PC-9 (cell line): ENCODE measurements around the gene TMEM88. TPM values are rescaled to one million over a fixed set of nuclear protein-coding genes. Genes with fewer than 3 reads are reported as not detected.
A peak's percentile ranks its signal among the peaks of the same experiment; 100 is the strongest.

Experiments
- BruUV-seq: library from RNA; stranded (reverse); fragments of 400-500 nt; replicated peaks from 2 replicates; lab custom pipeline; 2021; lab: Mats Ljungman, UMichigan
- CTCF ChIA-PET: fragments of 300-600 bp; sonication (Branson Sonifier 250); formaldehyde crosslinking; loops from one replicate; lab custom pipeline; 2022; ENCODE audit warnings: antibody characterized with exemption; lab: Charles Lee
- POLR2A ChIA-PET: fragments of 300-600 bp; sonication (Branson Sonifier 250); formaldehyde crosslinking; loops from one replicate; lab custom pipeline; 2022; ENCODE audit warnings: antibody characterized with exemption; ENCODE audit not compliant: unreplicated experiment; lab: Charles Lee
- DNase-seq, 2 experiments: peaks; one replicate each; pipeline versions ENCODE4 v3.0.0 to v3.0.0-alpha.2; 2015 to 2022; ENCODE audit warnings: mixed read lengths in 1 of 2
- H2AFZ ChIP-seq: fragments of 200-600 bp; sonication (generic); 2 replicates; pipeline ENCODE4 v1.8.1; 2017; ENCODE audit warnings: antibody characterized with exemption
- H3F3A ChIP-seq: fragments of 200-600 bp; sonication (generic); 2 replicates; pipeline ENCODE4 v1.8.1; 2017; ENCODE audit warnings: antibody characterized with exemption, mild to moderate bottlenecking, low read depth; ENCODE audit not compliant: insufficient read depth
- H3K27ac ChIP-seq: fragments of 200-600 bp; sonication (generic); 2 replicates; pipeline ENCODE4 v1.6.1; 2016; ENCODE audit warnings: mixed run types
- H3K27me3 ChIP-seq: fragments of 200-600 bp; sonication (generic); 2 replicates; pipeline ENCODE4 v1.6.1; 2016; ENCODE audit warnings: low read depth, mixed run types; ENCODE audit not compliant: insufficient read depth
- H3K36me3 ChIP-seq: fragments of 200-600 bp; sonication (generic); 2 replicates; pipeline ENCODE4 v1.6.1; 2016; ENCODE audit warnings: low read depth, mixed run types
- H3K4me1 ChIP-seq: fragments of 200-600 bp; sonication (generic); replicated peaks from 2 replicates; pipeline ENCODE4 v1.6.1; 2016; ENCODE audit warnings: mixed run types; ENCODE audit not compliant: insufficient read depth
- H3K4me2 ChIP-seq: fragments of 200-600 bp; sonication (generic); 2 replicates; pipeline ENCODE4 v1.6.1; 2017; ENCODE audit warnings: mixed run types
- H3K4me3 ChIP-seq: fragments of 200-600 bp; sonication (generic); 2 replicates; pipeline ENCODE4 v1.6.1; 2016; ENCODE audit warnings: mixed run types
- H3K79me2 ChIP-seq: fragments of 200-600 bp; sonication (generic); 2 replicates; pipeline ENCODE4 v1.6.1; 2017; ENCODE audit warnings: low read depth, mixed run types
- H3K9me2 ChIP-seq: fragments of 200-600 bp; sonication (generic); 2 replicates; pipeline ENCODE4 v1.8.1; 2017; ENCODE audit warnings: mild to moderate bottlenecking; ENCODE audit not compliant: insufficient read depth
- H3K9me3 ChIP-seq: fragments of 200-600 bp; sonication (generic); 2 replicates; pipeline ENCODE4 v1.8.1; 2016; ENCODE audit warnings: low read depth; ENCODE audit not compliant: insufficient read depth
- H4K20me1 ChIP-seq: fragments of 200-600 bp; sonication (generic); 2 replicates; pipeline ENCODE4 v1.8.1; 2017; ENCODE audit not compliant: insufficient read depth
- EZH2 ChIP-seq: fragments of 200-600 bp; sonication (generic); IDR thresholded peaks from 2 replicates; pipeline ENCODE4 v1.8.0; 2017; ENCODE audit warnings: antibody characterized with exemption, low read depth
- intact Hi-C: fragments of 100-400 bp; cut with micrococcal nuclease; formaldehyde crosslinking; loops from one replicate; pipeline ENCODE4 v1.10.0; 2022; ENCODE audit not compliant: unreplicated experiment
- total RNA-seq: library from RNA; stranded (reverse); gene quantifications from 2 replicates; pipeline ENCODE4 v1.2.3, GENCODE V29; 2021
- TF ChIP-seq, protein P1 (sequence below): fragments of 200-600 bp; sonication (generic); conservative IDR thresholded peaks from 2 replicates; pipeline ENCODE4 v1.6.1; 2017; ENCODE audit warnings: mixed run types, antibody characterized with exemption, mild to moderate bottlenecking, moderate library complexity

TMEM88 gene
- total RNA-seq, 1 experiment from 2014 or later, result 3.1 TPM

DNA sequence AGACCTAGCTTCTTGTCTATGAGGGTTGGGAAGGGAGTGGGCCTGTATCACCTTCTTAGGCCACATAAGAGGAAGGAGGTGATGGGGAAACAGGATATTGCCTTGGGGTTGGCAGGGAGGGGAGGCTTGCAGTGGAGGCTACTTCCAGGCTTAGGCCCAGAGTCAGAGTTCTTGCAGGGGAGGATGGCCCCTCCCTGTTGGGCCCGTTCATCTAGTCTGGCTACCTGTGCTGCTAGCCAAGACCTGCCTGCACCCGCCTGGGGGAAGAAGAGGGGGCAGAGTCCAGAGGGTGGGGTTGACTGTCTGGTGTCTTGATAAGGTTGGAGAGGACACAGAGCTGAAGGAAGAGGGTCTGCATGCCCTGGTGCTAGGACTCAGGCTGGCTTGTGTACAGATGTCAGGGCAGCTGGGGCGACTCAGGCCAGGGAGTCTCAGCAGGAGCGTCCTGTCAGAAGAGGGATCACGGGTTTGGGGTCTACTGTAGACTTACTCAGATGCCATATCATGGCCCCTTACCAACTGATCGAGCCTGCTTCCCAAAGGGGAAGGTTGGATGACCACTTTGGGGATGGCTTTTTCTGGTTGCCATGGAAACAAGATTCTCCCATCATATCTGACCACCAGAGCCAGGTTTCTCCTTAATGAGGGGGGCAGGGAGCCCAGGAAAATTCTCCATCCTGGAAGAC lies 15.5 kb upstream of the TMEM88 start:
- H3K4me3 ChIP-seq, result no peak overlapping the region
- no peaks in the 10 kb centered on the region for H3K27me3 ChIP-seq
- H3K27ac ChIP-seq, result peak overlapping the region; percentile 46
- CTCF ChIA-PET, result no interaction called here
- no peak overlapping the region for H2AFZ ChIP-seq
- H3K4me1 ChIP-seq, result peaks cover 24% of the 10 kb centered on the region
- peaks cover 12% of the 10 kb centered on the region for H3K79me2 ChIP-seq
- H3K9me2 ChIP-seq, result no peaks in the 10 kb centered on the region
- BruUV-seq, result no TSS peak
- no peaks in the 10 kb centered on the region for H4K20me1 ChIP-seq
- peaks cover 47% of the 10 kb centered on the region; the same call in 1 of the 2 replicates for H3F3A ChIP-seq
- no peaks in the 10 kb centered on the region for H3K9me3 ChIP-seq
- no peaks in the 10 kb centered on the region for H3K36me3 ChIP-seq
- peak overlapping the region; percentile 69 for H3K4me2 ChIP-seq
- TF ChIP-seq EZH2, result no peak
- TF ChIP-seq, protein P1, sequence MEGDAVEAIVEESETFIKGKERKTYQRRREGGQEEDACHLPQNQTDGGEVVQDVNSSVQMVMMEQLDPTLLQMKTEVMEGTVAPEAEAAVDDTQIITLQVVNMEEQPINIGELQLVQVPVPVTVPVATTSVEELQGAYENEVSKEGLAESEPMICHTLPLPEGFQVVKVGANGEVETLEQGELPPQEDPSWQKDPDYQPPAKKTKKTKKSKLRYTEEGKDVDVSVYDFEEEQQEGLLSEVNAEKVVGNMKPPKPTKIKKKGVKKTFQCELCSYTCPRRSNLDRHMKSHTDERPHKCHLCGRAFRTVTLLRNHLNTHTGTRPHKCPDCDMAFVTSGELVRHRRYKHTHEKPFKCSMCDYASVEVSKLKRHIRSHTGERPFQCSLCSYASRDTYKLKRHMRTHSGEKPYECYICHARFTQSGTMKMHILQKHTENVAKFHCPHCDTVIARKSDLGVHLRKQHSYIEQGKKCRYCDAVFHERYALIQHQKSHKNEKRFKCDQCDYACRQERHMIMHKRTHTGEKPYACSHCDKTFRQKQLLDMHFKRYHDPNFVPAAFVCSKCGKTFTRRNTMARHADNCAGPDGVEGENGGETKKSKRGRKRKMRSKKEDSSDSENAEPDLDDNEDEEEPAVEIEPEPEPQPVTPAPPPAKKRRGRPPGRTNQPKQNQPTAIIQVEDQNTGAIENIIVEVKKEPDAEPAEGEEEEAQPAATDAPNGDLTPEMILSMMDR, result no peak
- intact Hi-C loops, result loop anchor here (5.0 kb wide), 2 partner anchors 152 to 437 kb away; partner anchors contain the start of genes TMEM256, TP53 and WRAP53
- POLR2A ChIA-PET, result no interaction called here
- no peak for DNase-seq

DNA sequence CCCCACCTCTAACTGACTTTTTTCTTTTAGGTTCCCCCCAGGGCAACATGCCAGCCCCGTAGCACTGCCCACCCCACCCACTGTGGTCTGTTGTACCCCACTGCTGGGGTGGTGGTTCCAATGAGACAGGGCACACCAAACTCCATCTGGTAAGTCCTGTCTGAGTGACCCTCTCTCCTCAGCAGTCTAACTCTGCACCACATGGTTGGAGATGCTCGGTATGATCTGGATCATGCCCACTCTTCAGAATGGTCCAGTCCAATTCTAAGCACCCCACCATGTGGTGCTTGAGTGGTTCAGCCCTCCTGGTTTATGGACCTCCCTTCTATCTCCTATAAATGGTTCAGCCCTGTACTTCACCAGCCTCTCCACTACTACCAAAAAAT lies 15.0 kb upstream of the TMEM88 start:
- Histone ChIP-seq H3K9me2 (no peaks in the 10 kb centered on the region), H3K79me2 (peaks cover 14% of the 10 kb centered on the region), H3K9me3 (no peaks in the 10 kb centered on the region), H3K4me2 (no peak overlapping the region), H3K27me3 (no peaks in the 10 kb centered on the region), H2AFZ (no peak overlapping the region), H3K36me3 (no peaks in the 10 kb centered on the region), H3K4me1 (peaks cover 24% of the 10 kb centered on the region), H3F3A (peaks cover 50% of the 10 kb centered on the region; the same call in 1 of the 2 replicates), H4K20me1 (peaks cover under 1% of the 10 kb centered on the region; the same call in 1 of the 2 replicates), H3K4me3 (no peak overlapping the region), H3K27ac (no peak overlapping the region)
- BruUV-seq, result no TSS peak
- no peak for TF ChIP-seq EZH2
- TF ChIP-seq, protein P1, result no peak
- ChIA-PET POLR2A (no interaction called here), CTCF (no interaction called here)
- no peak for DNase-seq
- intact Hi-C loops, result loop anchor here (5.0 kb wide), 5 partner anchors 93 to 578 kb away; partner anchors contain the start of genes CLDN7, TMEM256, TP53 and WRAP53

GRCh38 chr17:7840441-7840840 lies 14.4 kb upstream of the TMEM88 start:
- no peak for TF ChIP-seq EZH2
- TF ChIP-seq, protein P1, result no peak
- Histone ChIP-seq H3F3A (peaks cover 50% of the 10 kb centered on the region; the same call in 1 of the 2 replicates), H3K27ac (no peak overlapping the region), H3K4me3 (no peak overlapping the region), H3K36me3 (no peaks in the 10 kb centered on the region), H4K20me1 (peaks cover 7% of the 10 kb centered on the region), H2AFZ (no peak overlapping the region), H3K27me3 (no peaks in the 10 kb centered on the region), H3K4me2 (peak overlapping the region; percentile 97; the same call in 1 of the 2 replicates), H3K9me2 (no peaks in the 10 kb centered on the region), H3K9me3 (no peaks in the 10 kb centered on the region), H3K79me2 (peaks cover 20% of the 10 kb centered on the region), H3K4me1 (peaks cover 28% of the 10 kb centered on the region)
- CTCF ChIA-PET, result no interaction called here
- intact Hi-C loops, result loop anchor here (5.0 kb wide), 3 partner anchors 93 to 578 kb away; partner anchors contain the start of gene CLDN7
- DNase-seq, result no peak
- POLR2A ChIA-PET, result no interaction called here
- BruUV-seq, result no TSS peak
